ENCODE data around the gene PHB1.

Gene PHB1

GRCh38 chr17:49404906-49405305 is 9.8 kb downstream of the PHB1 start:
- DNase-seq (ENCODE audit: low read depth) = no peak

GRCh38 chr17:49404361-49404760 is 10.3 kb downstream of the PHB1 start:
- DNase-seq (ENCODE audit: low read depth) = no peak

- DNase-seq (ENCODE audit: low read depth) = no peak
Measured at GRCh38 chr17:49403514-49404289, 11.0 kb downstream of the PHB1 start.

- DNase-seq (ENCODE audit: low read depth) = no peak
Measured at GRCh38 chr17:49402706-49403105, 12.0 kb downstream of the PHB1 start.

GRCh38 chr17:49401971-49402611 is 12.6 kb downstream of the PHB1 start:
- no peak for DNase-seq (ENCODE audit: low read depth)

GRCh38 chr17:49399995-49400394 is 14.7 kb downstream of the PHB1 start:
- no peak for DNase-seq (ENCODE audit: low read depth)

- DNase-seq (ENCODE audit: low read depth) = no peak
Measured at GRCh38 chr17:49397586-49397985, 17.1 kb downstream of the PHB1 start.

- no peak for DNase-seq (ENCODE audit: low read depth)
Measured at GRCh38 chr17:49393491-49394255, 21.0 kb downstream of the PHB1 start.

GRCh38 chr17:49390548-49391324 is 23.9 kb downstream of the PHB1 start:
- peak; percentile 39 for DNase-seq (ENCODE audit: low read depth)

GRCh38 chr17:49389514-49390347 is 25.0 kb downstream of the PHB1 start:
- peak; percentile 86 for DNase-seq (ENCODE audit: low read depth)

GRCh38 chr17:49388692-49389513 is 25.8 kb downstream of the PHB1 start:
- DNase-seq (ENCODE audit: low read depth) = peak; percentile 48

GRCh38 chr17:49388290-49388640 is 26.4 kb downstream of the PHB1 start:
- no peak for DNase-seq (ENCODE audit: low read depth)

- DNase-seq (ENCODE audit: low read depth) = no peak
Measured at GRCh38 chr17:49387498-49388289, 27.0 kb downstream of the PHB1 start.

GRCh38 chr17:49386373-49386772 is 28.3 kb downstream of the PHB1 start:
- no peak for DNase-seq (ENCODE audit: low read depth)

- DNase-seq (ENCODE audit: low read depth) = no peak
Measured at GRCh38 chr17:49384951-49385350, 29.7 kb downstream of the PHB1 start.

- DNase-seq (ENCODE audit: low read depth) = no peak
Measured at GRCh38 chr17:49383060-49383459, 31.6 kb downstream of the PHB1 start.

- DNase-seq (ENCODE audit: low read depth) = no peak
Measured at GRCh38 chr17:49382556-49382955, 32.1 kb downstream of the PHB1 start.

GRCh38 chr17:49381793-49382192 is 32.9 kb downstream of the PHB1 start:
- DNase-seq (ENCODE audit: low read depth) = no peak

- no peak for DNase-seq (ENCODE audit: low read depth)
Measured at GRCh38 chr17:49381033-49381432, 33.6 kb downstream of the PHB1 start.

GRCh38 chr17:49379926-49380325 is 34.8 kb downstream of the PHB1 start:
- DNase-seq (ENCODE audit: low read depth) = no peak

Data from ELR (cell line).